RWPE1 (cell line): Measurements from ENCODE around the gene NPAS2.
A peak's percentile ranks its signal among the peaks of the same experiment; 100 is the strongest.

Source experiments
- CTCF ChIA-PET: fragments of 350-600 bp; sonication (Branson Sonifier 250); formaldehyde crosslinking; extraction: SDS; loops from one replicate; lab custom pipeline; 2021; lab: Yijun Ruan, JAX
- POLR2A ChIA-PET: fragments of 400-600 bp; formaldehyde crosslinking; extraction: SDS; loops from one replicate; lab custom pipeline; 2020; ENCODE audit warnings: antibody characterized with exemption; ENCODE audit not compliant: low non-redundant PET; lab: Yijun Ruan, JAX
- DNase-seq: peaks from one replicate; pipeline ENCODE4 v3.0.0; 2012; ENCODE audit warnings: low spot score
- H3K27ac ChIP-seq: fragments of 450-650 bp; 2 replicates; pipeline ENCODE4 v1.5.1; 2017
- CTCF ChIP-seq: fragments of 450-650 bp; conservative IDR thresholded peaks from 2 replicates; pipeline ENCODE4 v1.5.1; 2017; ENCODE audit warnings: low read depth, mild to moderate bottlenecking

Gene NPAS2

GRCh38 chr2:101032084-101032776, 212.3 kb downstream of the NPAS2 start:
- ChIA-PET CTCF (interaction anchor here (0.6 to 2.3 kb wide), 2 partner anchors 46 to 121 kb away, joined by 4 to 9 read pairs; no protein-coding TSS in a partner anchor), POLR2A (no interaction called here)
- TF ChIP-seq CTCF, result no peak
- peak overlapping the region; percentile 24; the same call in 1 of the 2 replicates for H3K27ac ChIP-seq
- DNase-seq, result no peak

- ChIA-PET POLR2A (no interaction called here), CTCF (interaction anchor here (0.5 to 4.6 kb wide), 10 partner anchors 11 to 645 kb away, joined by 3 to 30 read pairs (median 4); partner anchors contain the start of gene TBC1D8)
- TF ChIP-seq CTCF, result peak; percentile 54
- H3K27ac ChIP-seq, result no peak overlapping the region
- DNase-seq, result peak; percentile 30
Observed at GRCh38 chr2:101036562-101036961, 216.6 kb downstream of the NPAS2 start.

- TF ChIP-seq CTCF, result no peak
- ChIA-PET POLR2A (no interaction called here), CTCF (interaction anchor here (0.6 to 4.6 kb wide), 9 partner anchors 10 to 656 kb away, joined by 3 to 30 read pairs (median 4); partner anchors contain the start of gene TBC1D8)
- peak overlapping the region; percentile 46 for H3K27ac ChIP-seq
- no peak for DNase-seq
Observed at GRCh38 chr2:101037161-101037755, 217.3 kb downstream of the NPAS2 start.

- POLR2A ChIA-PET, result interaction anchor here (1.3 kb wide), 1 partner anchor 98 kb away, joined by 4 read pairs; no protein-coding TSS in a partner anchor
Observed at GRCh38 chr2:101038455-101039255, 218.7 kb downstream of the NPAS2 start.

GRCh38 chr2:101040072-101040471, 220.1 kb downstream of the NPAS2 start:
- ChIA-PET POLR2A (interaction anchor here (1.3 kb wide), 1 partner anchor 96 kb away, joined by 4 read pairs; no protein-coding TSS in a partner anchor), CTCF (interaction anchor here (0.9 kb wide), 1 partner anchor 113 kb away, joined by 3 read pairs; no protein-coding TSS in a partner anchor)
- no peak for TF ChIP-seq CTCF
- no peak for DNase-seq
- H3K27ac ChIP-seq, result peak overlapping the region; percentile 19; the same call in 1 of the 2 replicates

More at GRCh38 chr2:101038455-101039255, 218.7 kb downstream of the NPAS2 start:
- peak overlapping the region; percentile 46 for H3K27ac ChIP-seq
- CTCF ChIA-PET, result interaction anchor here (1.9 to 4.6 kb wide), 2 partner anchors 9 to 113 kb away, joined by 9 to 30 read pairs; partner anchors contain the start of gene TBC1D8
- TF ChIP-seq CTCF, result peak; percentile 54
- peak; percentile 16 for DNase-seq
